HCT116 (cell line): ENCODE results near the gene YWHAE. TPM values are rescaled to one million over a fixed set of nuclear protein-coding genes. Genes with fewer than 3 reads are reported as not detected.
A peak's percentile ranks its signal among the peaks of the same experiment; 100 is the strongest.

Experiments
- ATAC-seq: fragments of 200-7000 bp; cut with Tn5 transposase; 2 replicates; pipeline ENCODE4 v1.9.1; 2020; ENCODE audit warnings: mild to moderate bottlenecking, moderate library complexity
- BruUV-seq: library from RNA; stranded (reverse); fragments of 400-500 nt; replicated peaks from 2 replicates; lab custom pipeline; 2021; lab: Mats Ljungman, UMichigan
- CTCF ChIA-PET: fragments of 300-600 bp; sonication (Branson Sonifier 250); formaldehyde crosslinking; loops from one replicate; lab custom pipeline; 2021; ENCODE audit warnings: antibody characterized with exemption; lab: Charles Lee
- POLR2A ChIA-PET: fragments of 300-600, 350-600 bp; sonication (Branson Sonifier 250); formaldehyde crosslinking; loops from one replicate; lab custom pipeline; 2021; ENCODE audit warnings: antibody characterized with exemption; lab: Charles Lee
- RAD21 ChIA-PET, 2 experiments: fragments of 300-600 bp; sonication (Branson Sonifier 250); formaldehyde crosslinking; loops; one replicate each; lab custom pipeline; 2023; ENCODE audit warnings: low total read pairs in 2 of 2; ENCODE audit not compliant: uncharacterized antibody in 2 of 2, unreplicated experiment in 2 of 2, low non-redundant PET in 1 of 2; lab: Charles Lee
- DNase-seq: peaks from one replicate; pipeline ENCODE4 v3.0.0-alpha.2; 2010; ENCODE audit warnings: low read depth, low spot score
- H2AFZ ChIP-seq: fragments of 200-600 bp; shearing (Covaris generic), sonication (generic); 2 replicates; pipeline ENCODE4 v1.6.1; 2017; ENCODE audit warnings: low read depth, mixed run types, mixed read lengths, antibody characterized with exemption, low read length; ENCODE audit not compliant: poor library complexity, severe bottlenecking
- H3K27ac ChIP-seq: 2 replicates; pipeline ENCODE4 v1.5.1; 2012; ENCODE audit warnings: low read depth, low read length
- H3K27me3 ChIP-seq: fragments of 200-600 bp; sonication (generic); 2 replicates; pipeline ENCODE4 v1.6.1; 2016; ENCODE audit warnings: mixed run types, low read length, mixed read lengths; ENCODE audit not compliant: insufficient read depth
- H3K36me3 ChIP-seq, 2 experiments: fragments of 200-500 bp in 1 of 2; fragments of 200-600 bp in 1 of 2; sonication (Bioruptor generic) in 1 of 2; sonication (generic) in 1 of 2; 2 replicates each; pipeline versions ENCODE4 v1.5.1 to v1.6.1; 2014 to 2016; ENCODE audit warnings: low read length in 2 of 2, inconsistent platforms in 1 of 2, mixed read lengths in 1 of 2, mixed run types in 1 of 2; ENCODE audit not compliant: insufficient read depth in 2 of 2, control insufficient read depth in 1 of 2
- H3K4me1 ChIP-seq, 2 experiments: fragments of 200-600 bp in 1 of 2; sonication (generic) in 1 of 2; 2 replicates each; pipeline versions ENCODE4 v1.5.1 to v1.6.1; 2012 to 2017; ENCODE audit warnings: low read length in 2 of 2, inconsistent platforms in 1 of 2, mild to moderate bottlenecking in 1 of 2, mixed read lengths in 1 of 2, mixed run types in 1 of 2, moderate library complexity in 1 of 2; ENCODE audit not compliant: insufficient read depth in 2 of 2, control insufficient read depth in 1 of 2
- H3K4me2 ChIP-seq: fragments of 200-600 bp; sonication (generic); 2 replicates; pipeline ENCODE4 v1.6.1; 2017; ENCODE audit warnings: mixed run types, low read length, mixed read lengths
- H3K4me3 ChIP-seq, 2 experiments: fragments of 200-600 bp in 1 of 2; sonication (generic) in 1 of 2; replicated peaks in 1 of 2; 2 replicates each; pipeline ENCODE4 v1.5.1; 2011 to 2016; ENCODE audit warnings: low read length in 2 of 2, control low read depth in 1 of 2, low read depth in 1 of 2, mild to moderate bottlenecking in 1 of 2, mixed read lengths in 1 of 2, mixed run types in 1 of 2
- H3K79me2 ChIP-seq: fragments of 200-600 bp; sonication (generic); 2 replicates; pipeline ENCODE4 v1.6.1; 2017; ENCODE audit warnings: mild to moderate bottlenecking, mixed run types, low read length, moderate library complexity, mixed read lengths; ENCODE audit not compliant: insufficient read depth
- H3K9ac ChIP-seq: fragments of 200-600 bp; sonication (generic); 2 replicates; pipeline ENCODE4 v1.6.1; 2016; ENCODE audit warnings: low read length, mixed read lengths
- H3K9me2 ChIP-seq: fragments of 200-600 bp; sonication (generic), shearing (Covaris generic); 2 replicates; pipeline ENCODE4 v1.6.1; 2017; ENCODE audit warnings: mixed run types, mild to moderate bottlenecking, moderate library complexity; ENCODE audit not compliant: insufficient read depth
- H3K9me3 ChIP-seq, 2 experiments: fragments of 200-500 bp in 1 of 2; fragments of 200-600 bp in 1 of 2; sonication (Bioruptor generic) in 1 of 2; sonication (generic) in 1 of 2; 2 replicates each; pipeline ENCODE4 v1.6.1; 2014 to 2017; ENCODE audit warnings: low read length in 2 of 2, mixed read lengths in 2 of 2, inconsistent platforms in 1 of 2, low read depth in 1 of 2, mild to moderate bottlenecking in 1 of 2, mixed run types in 1 of 2, moderate library complexity in 1 of 2; ENCODE audit not compliant: control insufficient read depth in 1 of 2, insufficient read depth in 1 of 2
- H4K20me1 ChIP-seq: fragments of 200-600 bp; sonication (generic), shearing (Covaris generic); 2 replicates; pipeline ENCODE4 v1.6.1; 2017; ENCODE audit warnings: mixed run types, mild to moderate bottlenecking, moderate library complexity; ENCODE audit not compliant: insufficient read depth
- CBX3 ChIP-seq: IDR thresholded peaks from 2 replicates; pipeline ENCODE4 v1.6.1; 2012; ENCODE audit warnings: low read depth
- CEBPB ChIP-seq: IDR thresholded peaks from 2 replicates; pipeline ENCODE4 v1.6.1; 2012; ENCODE audit warnings: low read depth
- EGR1 ChIP-seq: IDR thresholded peaks from 2 replicates; pipeline ENCODE4 v1.6.1; 2012; ENCODE audit warnings: low read depth
- ELF1 ChIP-seq: IDR thresholded peaks from 2 replicates; pipeline ENCODE4 v1.6.1; 2012; ENCODE audit warnings: low read depth, borderline replicate concordance
- POLR2A ChIP-seq: IDR thresholded peaks from 2 replicates; pipeline ENCODE4 v1.7.0; 2011; ENCODE audit warnings: borderline replicate concordance; ENCODE audit not compliant: insufficient read depth, insufficient read length; ENCODE audit errors: extremely low read depth
- POLR2AphosphoS5 ChIP-seq: IDR thresholded peaks from 2 replicates; pipeline ENCODE4 v1.6.1; 2011; ENCODE audit warnings: mild to moderate bottlenecking, low read depth, low read length, moderate library complexity
- SIN3A ChIP-seq: IDR thresholded peaks from 2 replicates; pipeline ENCODE4 v1.6.1; 2012; ENCODE audit warnings: low read depth
- SRF ChIP-seq: IDR thresholded peaks from 2 replicates; pipeline ENCODE4 v1.6.1; 2012; ENCODE audit warnings: low read depth
- TCF7L2 ChIP-seq: IDR thresholded peaks from 2 replicates; pipeline ENCODE4 v1.7.0; 2011; ENCODE audit warnings: borderline replicate concordance, inconsistent platforms; ENCODE audit not compliant: insufficient read depth, insufficient read length; ENCODE audit errors: extremely low read depth
- YY1 ChIP-seq: IDR thresholded peaks from 2 replicates; pipeline ENCODE4 v1.6.1; 2011; ENCODE audit warnings: low read length, low read depth, moderate library complexity, mild to moderate bottlenecking; ENCODE audit not compliant: insufficient replicate concordance; ENCODE audit errors: extremely low read depth
- ZFX ChIP-seq: fragments of 450-650 bp; IDR thresholded peaks from 2 replicates; pipeline ENCODE4 v1.6.1; 2017
- intact Hi-C: fragments of 100-400 bp; cut with micrococcal nuclease; formaldehyde crosslinking; loops from 2 replicates; pipeline ENCODE4 v1.10.0; 2022
- total RNA-seq: library from RNA; stranded (reverse); gene quantifications from one replicate; pipeline ENCODE4 v1.2.1, GENCODE V29; 2021; ENCODE audit not compliant: unreplicated experiment
- TF ChIP-seq, protein P1 (sequence below): IDR thresholded peaks from 2 replicates; pipeline ENCODE4 v1.6.1; 2012; ENCODE audit warnings: low read depth
- TF ChIP-seq, protein P2 (sequence below): IDR thresholded peaks from 2 replicates; pipeline ENCODE4 v1.6.1; 2012
- TF ChIP-seq, protein P3 (sequence below), 3 experiments: fragments of 200-600 bp in 1 of 3; sonication (generic) in 1 of 3; IDR thresholded peaks in 2 of 3; conservative IDR thresholded peaks in 1 of 3; 2 replicates each; pipeline ENCODE4 v1.5.1; 2012 to 2017; ENCODE audit warnings: low read depth in 2 of 3, low read length in 2 of 3, antibody characterized with exemption in 1 of 3, borderline replicate concordance in 1 of 3, control low read depth in 1 of 3, mild to moderate bottlenecking in 1 of 3, mixed read lengths in 1 of 3, mixed run types in 1 of 3, moderate library complexity in 1 of 3; ENCODE audit not compliant: insufficient read depth in 1 of 3
- TF ChIP-seq, protein P4 (sequence below): IDR thresholded peaks from 2 replicates; pipeline ENCODE4 v1.6.1; 2012

YWHAE gene
- total RNA-seq, 1 experiment from 2014 or later, result 735 TPM

DNA sequence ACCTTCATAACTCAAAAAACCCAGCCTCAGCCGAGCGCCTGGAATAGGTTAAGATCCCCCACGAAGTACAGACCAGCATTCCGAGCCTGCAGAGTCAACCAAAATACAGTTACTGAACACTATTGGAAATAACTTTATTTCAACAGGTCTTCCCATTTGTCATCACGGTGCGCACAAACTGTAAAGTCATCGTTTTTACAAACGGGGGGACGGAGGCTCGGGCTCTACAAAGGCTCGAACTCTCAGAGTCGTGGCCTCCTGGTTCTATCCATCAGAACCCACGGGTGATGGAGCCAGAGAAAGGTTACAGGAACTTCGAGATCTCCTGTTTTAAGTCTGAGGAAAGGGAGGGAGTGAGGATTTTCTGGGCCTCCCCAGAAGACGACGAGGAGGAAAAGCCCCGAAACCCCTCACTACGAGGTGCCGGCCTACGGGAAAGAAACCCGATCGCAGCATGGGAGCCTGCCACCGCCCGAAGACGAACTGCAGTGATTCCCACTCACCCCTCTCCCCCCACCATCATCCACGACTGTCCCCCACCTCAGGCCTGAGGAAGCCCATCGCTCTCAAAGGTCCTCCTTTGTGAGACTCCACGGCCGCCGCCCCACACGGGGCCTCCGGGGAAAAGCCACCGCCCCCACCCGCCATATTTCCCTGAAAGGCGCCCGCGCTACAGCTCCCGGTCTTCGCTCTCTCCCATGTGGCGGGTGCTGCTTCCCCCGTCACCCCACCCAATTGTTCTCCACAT, 917 bp downstream of the YWHAE start:
- ChIA-PET RAD21 (no interaction called here), CTCF (interaction anchor here (1.7 kb wide), 1 partner anchor 34 kb away, joined by 6 read pairs; no protein-coding TSS in a partner anchor), POLR2A (interaction anchor here (1.1 to 1.7 kb wide), 4 partner anchors 9 to 116 kb away, joined by 3 to 23 read pairs (median 5); no protein-coding TSS in a partner anchor)
- Histone ChIP-seq H4K20me1 (peaks cover 20% of the 10 kb centered on the region; the same call in 1 of the 2 replicates), H3K79me2 (peaks cover 59% of the 10 kb centered on the region), H3K9me2 (no peaks in the 10 kb centered on the region), H3K9me3 (no peaks in the 10 kb centered on the region), H2AFZ (no peak overlapping the region), H3K4me3 (peak overlapping the region; percentile 77 to 98), H3K9ac (peak overlapping the region; percentile 88), H3K27ac (peak overlapping the region; percentile 97), H3K4me2 (peak overlapping the region; percentile 76), H3K4me1 (peaks cover 25 to 48% of the 10 kb centered on the region in 2 experiments), H3K27me3 (no peaks in the 10 kb centered on the region), H3K36me3 (peaks cover 0 to 4% of the 10 kb centered on the region in 2 experiments; a peak in 1 of 4 replicates)
- ATAC-seq (peak; percentile 18), DNase-seq (no peak)
- TF ChIP-seq YY1, result no peak
- TF ChIP-seq ELF1, result no peak
- TF ChIP-seq POLR2AphosphoS5, result no peak
- TF ChIP-seq, protein P1, sequence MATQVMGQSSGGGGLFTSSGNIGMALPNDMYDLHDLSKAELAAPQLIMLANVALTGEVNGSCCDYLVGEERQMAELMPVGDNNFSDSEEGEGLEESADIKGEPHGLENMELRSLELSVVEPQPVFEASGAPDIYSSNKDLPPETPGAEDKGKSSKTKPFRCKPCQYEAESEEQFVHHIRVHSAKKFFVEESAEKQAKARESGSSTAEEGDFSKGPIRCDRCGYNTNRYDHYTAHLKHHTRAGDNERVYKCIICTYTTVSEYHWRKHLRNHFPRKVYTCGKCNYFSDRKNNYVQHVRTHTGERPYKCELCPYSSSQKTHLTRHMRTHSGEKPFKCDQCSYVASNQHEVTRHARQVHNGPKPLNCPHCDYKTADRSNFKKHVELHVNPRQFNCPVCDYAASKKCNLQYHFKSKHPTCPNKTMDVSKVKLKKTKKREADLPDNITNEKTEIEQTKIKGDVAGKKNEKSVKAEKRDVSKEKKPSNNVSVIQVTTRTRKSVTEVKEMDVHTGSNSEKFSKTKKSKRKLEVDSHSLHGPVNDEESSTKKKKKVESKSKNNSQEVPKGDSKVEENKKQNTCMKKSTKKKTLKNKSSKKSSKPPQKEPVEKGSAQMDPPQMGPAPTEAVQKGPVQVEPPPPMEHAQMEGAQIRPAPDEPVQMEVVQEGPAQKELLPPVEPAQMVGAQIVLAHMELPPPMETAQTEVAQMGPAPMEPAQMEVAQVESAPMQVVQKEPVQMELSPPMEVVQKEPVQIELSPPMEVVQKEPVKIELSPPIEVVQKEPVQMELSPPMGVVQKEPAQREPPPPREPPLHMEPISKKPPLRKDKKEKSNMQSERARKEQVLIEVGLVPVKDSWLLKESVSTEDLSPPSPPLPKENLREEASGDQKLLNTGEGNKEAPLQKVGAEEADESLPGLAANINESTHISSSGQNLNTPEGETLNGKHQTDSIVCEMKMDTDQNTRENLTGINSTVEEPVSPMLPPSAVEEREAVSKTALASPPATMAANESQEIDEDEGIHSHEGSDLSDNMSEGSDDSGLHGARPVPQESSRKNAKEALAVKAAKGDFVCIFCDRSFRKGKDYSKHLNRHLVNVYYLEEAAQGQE, result no peak
- no peak for TF ChIP-seq CBX3
- TF ChIP-seq SIN3A, result no peak
- TF ChIP-seq POLR2A, result no peak
- TF ChIP-seq TCF7L2, result peak; percentile 9
- no peak for TF ChIP-seq EGR1
- 0 out of 2 replicates have a peak, but pooled peaks have one; percentile 12 for TF ChIP-seq ZFX
- TF ChIP-seq, protein P2, sequence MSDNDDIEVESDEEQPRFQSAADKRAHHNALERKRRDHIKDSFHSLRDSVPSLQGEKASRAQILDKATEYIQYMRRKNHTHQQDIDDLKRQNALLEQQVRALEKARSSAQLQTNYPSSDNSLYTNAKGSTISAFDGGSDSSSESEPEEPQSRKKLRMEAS, result no peak
- TF ChIP-seq, protein P3, sequence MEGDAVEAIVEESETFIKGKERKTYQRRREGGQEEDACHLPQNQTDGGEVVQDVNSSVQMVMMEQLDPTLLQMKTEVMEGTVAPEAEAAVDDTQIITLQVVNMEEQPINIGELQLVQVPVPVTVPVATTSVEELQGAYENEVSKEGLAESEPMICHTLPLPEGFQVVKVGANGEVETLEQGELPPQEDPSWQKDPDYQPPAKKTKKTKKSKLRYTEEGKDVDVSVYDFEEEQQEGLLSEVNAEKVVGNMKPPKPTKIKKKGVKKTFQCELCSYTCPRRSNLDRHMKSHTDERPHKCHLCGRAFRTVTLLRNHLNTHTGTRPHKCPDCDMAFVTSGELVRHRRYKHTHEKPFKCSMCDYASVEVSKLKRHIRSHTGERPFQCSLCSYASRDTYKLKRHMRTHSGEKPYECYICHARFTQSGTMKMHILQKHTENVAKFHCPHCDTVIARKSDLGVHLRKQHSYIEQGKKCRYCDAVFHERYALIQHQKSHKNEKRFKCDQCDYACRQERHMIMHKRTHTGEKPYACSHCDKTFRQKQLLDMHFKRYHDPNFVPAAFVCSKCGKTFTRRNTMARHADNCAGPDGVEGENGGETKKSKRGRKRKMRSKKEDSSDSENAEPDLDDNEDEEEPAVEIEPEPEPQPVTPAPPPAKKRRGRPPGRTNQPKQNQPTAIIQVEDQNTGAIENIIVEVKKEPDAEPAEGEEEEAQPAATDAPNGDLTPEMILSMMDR (IDR thresholded peaks at IDR 0.05 in 2 of 3, conservative IDR thresholded peaks at IDR 0.05 in 1 of 3; ENCODE audit: borderline replicate concordance in 1 of 3, insufficient read depth in 1 of 3, low read depth in 2 of 3, low read length in 2 of 3), result no peak
- no peak for TF ChIP-seq SRF
- TF ChIP-seq, protein P4, sequence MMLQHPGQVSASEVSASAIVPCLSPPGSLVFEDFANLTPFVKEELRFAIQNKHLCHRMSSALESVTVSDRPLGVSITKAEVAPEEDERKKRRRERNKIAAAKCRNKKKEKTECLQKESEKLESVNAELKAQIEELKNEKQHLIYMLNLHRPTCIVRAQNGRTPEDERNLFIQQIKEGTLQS, result no peak
- TF ChIP-seq CEBPB, result no peak
- BruUV-seq, result no TSS peak
- intact Hi-C loops, result no loop called here
